ENCODE results near the gene FAM180A. TPM values are rescaled to one million over a fixed set of nuclear protein-coding genes. Genes with fewer than 3 reads are reported as not detected.

FAM180A gene
- polyA plus RNA-seq, 1 donor from 2014 or later: not detected

DNA sequence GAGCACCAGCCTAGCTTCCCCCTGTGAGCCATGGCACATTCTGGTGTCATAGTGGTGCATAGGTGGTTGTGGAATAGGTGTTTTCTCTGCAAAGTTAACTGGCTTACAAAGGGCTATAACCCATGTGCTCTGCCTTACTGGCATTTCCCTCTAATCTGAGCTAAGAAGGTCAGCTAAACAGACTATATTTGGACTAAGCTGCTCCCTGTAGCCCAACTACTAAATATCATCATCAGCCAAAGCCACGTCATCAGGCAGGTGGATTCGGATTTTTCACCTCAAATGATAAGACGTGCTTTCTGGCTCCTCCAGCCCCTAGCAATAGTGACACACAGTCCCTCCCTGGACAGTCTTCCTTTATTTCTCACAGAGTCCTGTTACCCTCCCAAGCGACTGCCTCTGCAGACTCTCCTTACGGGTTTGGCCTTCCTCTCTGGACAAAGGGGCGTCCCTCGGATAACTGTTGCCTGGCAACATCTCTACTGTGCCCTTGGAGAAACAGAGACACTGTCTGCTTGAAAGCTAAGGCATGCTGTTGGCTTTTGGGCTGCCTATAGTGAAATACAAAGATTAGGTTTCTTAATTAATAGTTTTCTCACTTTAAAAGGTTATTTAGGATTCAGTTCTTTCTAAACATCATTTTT, 29.7 kb downstream of the FAM180A start:
- no peak for TF ChIP-seq SMC3 (conservative IDR thresholded peaks at IDR 0.05; ENCODE audit: poor library complexity)
- no peak for TF ChIP-seq EZH2 (IDR thresholded peaks at IDR 0.05; ENCODE audit: borderline replicate concordance, insufficient read depth, low read length, poor library complexity, severe bottlenecking)
- no peak for TF ChIP-seq POLR2AphosphoS5 (IDR thresholded peaks at IDR 0.05)
- no peak for TF ChIP-seq REST (IDR thresholded peaks at IDR 0.05; ENCODE audit: borderline replicate concordance)
- no peak for TF ChIP-seq MXI1 (conservative IDR thresholded peaks at IDR 0.05; ENCODE audit: poor library complexity, severe bottlenecking)
- no peak for TF ChIP-seq TAF1 (IDR thresholded peaks at IDR 0.05; ENCODE audit: low read depth)
- no peak for TF ChIP-seq EP300 (conservative IDR thresholded peaks at IDR 0.05; ENCODE audit: poor library complexity, severe bottlenecking)
- TF ChIP-seq RAD21 (conservative IDR thresholded peaks at IDR 0.05): no peak
- TF ChIP-seq, protein P1, sequence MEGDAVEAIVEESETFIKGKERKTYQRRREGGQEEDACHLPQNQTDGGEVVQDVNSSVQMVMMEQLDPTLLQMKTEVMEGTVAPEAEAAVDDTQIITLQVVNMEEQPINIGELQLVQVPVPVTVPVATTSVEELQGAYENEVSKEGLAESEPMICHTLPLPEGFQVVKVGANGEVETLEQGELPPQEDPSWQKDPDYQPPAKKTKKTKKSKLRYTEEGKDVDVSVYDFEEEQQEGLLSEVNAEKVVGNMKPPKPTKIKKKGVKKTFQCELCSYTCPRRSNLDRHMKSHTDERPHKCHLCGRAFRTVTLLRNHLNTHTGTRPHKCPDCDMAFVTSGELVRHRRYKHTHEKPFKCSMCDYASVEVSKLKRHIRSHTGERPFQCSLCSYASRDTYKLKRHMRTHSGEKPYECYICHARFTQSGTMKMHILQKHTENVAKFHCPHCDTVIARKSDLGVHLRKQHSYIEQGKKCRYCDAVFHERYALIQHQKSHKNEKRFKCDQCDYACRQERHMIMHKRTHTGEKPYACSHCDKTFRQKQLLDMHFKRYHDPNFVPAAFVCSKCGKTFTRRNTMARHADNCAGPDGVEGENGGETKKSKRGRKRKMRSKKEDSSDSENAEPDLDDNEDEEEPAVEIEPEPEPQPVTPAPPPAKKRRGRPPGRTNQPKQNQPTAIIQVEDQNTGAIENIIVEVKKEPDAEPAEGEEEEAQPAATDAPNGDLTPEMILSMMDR (IDR thresholded peaks at IDR 0.05; ENCODE audit: poor library complexity, severe bottlenecking): no peak
- Histone ChIP-seq H3K27ac (ENCODE audit: low read length) (no peak overlapping the region), H3K4me3 (ENCODE audit: low read length) (no peak overlapping the region), H3K4me2 (ENCODE audit: low read length) (no peak overlapping the region), H4K20me1 (ENCODE audit: insufficient read depth) (no peaks in the 10 kb centered on the region), H2AFZ (ENCODE audit: low read depth, low read length) (no peak overlapping the region), H3K79me2 (replicated peaks; ENCODE audit: insufficient read depth, low read length) (no peaks in the 10 kb centered on the region), H3K27me3 (ENCODE audit: insufficient read depth, low read depth, low read length) (no peaks in the 10 kb centered on the region), H3K36me3 (ENCODE audit: insufficient read depth, low read length) (no peaks in the 10 kb centered on the region), H3F3A (ENCODE audit: insufficient read depth, low read length, poor library complexity, severe bottlenecking) (no peaks in the 10 kb centered on the region), H3K9ac (ENCODE audit: low read length) (no peak overlapping the region), H3K9me3 (ENCODE audit: low read length) (no peaks in the 10 kb centered on the region), H3K9me2 (ENCODE audit: insufficient read depth, low read length) (no peaks in the 10 kb centered on the region)

DNA sequence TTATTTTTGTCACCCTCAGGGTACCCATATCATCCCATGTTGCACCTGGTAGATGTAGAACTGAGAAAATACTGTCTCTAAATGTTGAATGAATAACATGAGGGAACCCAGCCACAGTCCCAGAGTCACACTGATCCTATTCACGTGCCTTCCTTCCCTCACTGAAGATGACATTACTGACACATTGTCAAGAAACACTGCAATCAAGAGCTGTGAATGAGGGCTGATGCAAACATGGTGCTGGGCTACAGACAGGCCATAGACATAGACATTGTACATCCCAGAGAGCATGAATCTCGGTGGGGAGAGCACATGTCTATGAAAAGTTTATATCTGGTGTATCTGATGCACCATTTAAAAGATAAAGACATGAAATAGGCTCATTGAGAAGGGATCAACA, 30.4 kb downstream of the FAM180A start:
- no peaks in the 10 kb centered on the region for H4K20me1 ChIP-seq (ENCODE audit: insufficient read depth)
- H3K27ac ChIP-seq (ENCODE audit: low read length): no peak overlapping the region
- TF ChIP-seq RAD21 (conservative IDR thresholded peaks at IDR 0.05) (no peak), EP300 (conservative IDR thresholded peaks at IDR 0.05; ENCODE audit: poor library complexity, severe bottlenecking) (peak; percentile 86), POLR2AphosphoS5 (IDR thresholded peaks at IDR 0.05) (peak; percentile 66)
- TF ChIP-seq, protein P1 (IDR thresholded peaks at IDR 0.05; ENCODE audit: poor library complexity, severe bottlenecking): no peak
- no peaks in the 10 kb centered on the region for H3K79me2 ChIP-seq (replicated peaks; ENCODE audit: insufficient read depth, low read length)
- no peak overlapping the region for H2AFZ ChIP-seq (ENCODE audit: low read depth, low read length)
- no peak overlapping the region for H3K4me3 ChIP-seq (ENCODE audit: low read length)
- H3F3A ChIP-seq (ENCODE audit: insufficient read depth, low read length, poor library complexity, severe bottlenecking): no peaks in the 10 kb centered on the region
- no peaks in the 10 kb centered on the region for H3K27me3 ChIP-seq (ENCODE audit: insufficient read depth, low read depth, low read length)
- no peaks in the 10 kb centered on the region for H3K9me2 ChIP-seq (ENCODE audit: insufficient read depth, low read length)
- H3K9ac ChIP-seq (ENCODE audit: low read length): no peak overlapping the region
- no peaks in the 10 kb centered on the region for H3K9me3 ChIP-seq (ENCODE audit: low read length)
- no peaks in the 10 kb centered on the region for H3K36me3 ChIP-seq (ENCODE audit: insufficient read depth, low read length)
- no peak overlapping the region for H3K4me2 ChIP-seq (ENCODE audit: low read length)
